Iris pigment epithelial cell (primary cell): ENCODE data around the gene EDNRB.
"Not testable (repeated sequence)": the region's sequence is repeated elsewhere in the genome, so short reads cannot be mapped to it uniquely, and the experiment has no call there.

Experiments used
- DNase-seq: peaks from one replicate; pipeline ENCODE4 v3.0.0-alpha.2; 2011; ENCODE audit warnings: low read depth

The EDNRB gene

DNA sequence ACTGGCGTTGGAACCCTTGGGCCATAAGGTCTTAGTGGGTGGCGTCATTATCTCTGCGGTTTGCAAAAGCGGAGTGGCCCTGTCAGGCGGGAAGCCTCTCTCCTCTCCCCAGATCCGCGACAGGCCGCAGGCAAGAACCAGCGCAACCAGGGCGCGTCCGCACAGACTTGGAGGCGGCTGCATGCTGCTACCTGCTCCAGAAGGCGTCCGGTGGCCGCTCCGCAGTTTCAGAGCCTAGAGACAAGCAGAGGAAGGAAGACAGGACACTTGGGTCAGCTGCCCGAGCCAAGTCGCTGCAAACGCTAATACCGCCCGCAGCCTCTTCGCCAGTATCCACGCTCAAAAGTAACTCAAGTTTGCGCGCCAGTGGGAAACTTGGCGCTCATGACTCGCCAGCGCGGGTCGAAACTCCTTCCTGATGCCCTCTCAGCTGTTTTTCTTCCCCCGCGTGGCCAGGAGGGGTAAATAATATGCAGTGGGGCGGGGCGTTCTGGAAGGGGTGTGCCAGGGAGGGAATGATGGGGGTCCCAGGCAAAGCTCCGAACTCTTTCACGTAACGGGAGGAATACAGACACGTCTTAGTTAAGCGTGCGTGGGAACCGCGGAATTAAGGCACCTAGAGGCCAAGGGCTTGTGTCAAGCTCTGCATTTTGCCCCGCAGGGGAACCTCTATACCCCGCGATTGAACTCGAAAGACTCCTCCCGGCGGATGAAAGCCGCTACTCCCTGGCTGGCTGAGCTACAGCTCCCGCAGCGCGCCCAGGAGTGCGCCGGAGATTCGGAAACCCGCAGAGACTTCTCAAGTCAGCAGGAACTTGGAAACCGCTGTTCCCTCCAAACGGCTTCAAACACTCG is at the start of gene EDNRB:
EDNRB (minus strand) TSS at position 441 of the 855 bp plus-strand sequence; CDS start at position 183, 258 bp downstream.
- DNase-seq = peak; percentile 12

DNA sequence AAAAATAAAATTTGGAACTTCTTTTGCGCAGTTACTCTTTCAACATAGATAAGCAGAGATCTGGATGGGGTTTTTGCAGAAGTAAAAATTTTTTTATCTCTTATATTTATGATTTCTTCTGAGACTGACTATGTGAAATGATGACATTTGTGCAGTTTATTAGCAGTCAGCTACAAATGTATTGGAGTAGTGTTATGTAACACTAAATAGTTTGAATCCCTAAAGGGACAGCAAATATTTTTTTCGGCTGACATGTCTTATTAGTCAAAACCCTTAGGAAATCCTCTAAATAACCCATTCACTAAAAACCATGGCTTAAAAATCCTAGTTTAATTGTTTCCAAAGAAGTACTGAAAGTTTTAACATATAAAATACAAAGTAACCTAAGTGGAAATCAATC is 48.0 kb upstream of the EDNRB start:
- no peak for DNase-seq

DNA sequence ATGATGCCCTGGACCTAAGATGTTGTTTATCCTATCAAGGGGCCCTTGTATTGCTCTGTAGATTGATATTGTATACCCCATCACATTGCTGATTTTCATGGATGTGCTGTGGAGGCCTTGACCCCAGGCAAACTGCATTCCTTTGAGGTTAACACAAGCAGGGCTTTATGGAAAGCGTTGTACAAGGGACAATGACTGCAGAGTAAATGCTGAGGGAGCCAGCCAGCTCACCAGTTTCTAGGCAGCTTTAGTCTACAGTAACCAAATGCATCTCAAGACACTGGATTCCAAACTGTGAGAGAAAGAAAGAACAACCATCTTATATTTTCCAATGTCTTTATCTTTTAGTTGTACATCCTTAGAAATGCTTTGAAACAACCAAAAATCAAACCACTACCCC is 34.1 kb upstream of the EDNRB start:
- no peak for DNase-seq

DNA sequence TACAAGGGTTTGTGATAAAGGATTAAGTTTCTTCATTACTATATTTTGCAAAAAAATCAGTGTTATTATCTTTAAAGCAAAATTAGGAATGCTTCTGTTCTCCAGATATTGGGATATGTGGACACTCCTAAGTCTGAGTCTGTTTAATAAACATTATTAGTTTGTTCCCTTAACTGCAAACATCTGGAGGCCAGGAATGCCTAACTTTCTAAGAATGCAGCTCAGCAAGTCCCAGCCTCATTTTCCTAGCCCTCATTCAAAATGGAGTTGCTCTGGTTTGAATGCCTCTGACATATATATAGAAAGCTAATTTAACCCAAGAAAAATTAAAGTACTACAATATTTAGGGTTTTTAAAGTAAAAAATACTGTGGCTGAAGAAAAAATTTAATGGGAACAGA is 33.6 kb upstream of the EDNRB start:
- DNase-seq = no peak

DNA sequence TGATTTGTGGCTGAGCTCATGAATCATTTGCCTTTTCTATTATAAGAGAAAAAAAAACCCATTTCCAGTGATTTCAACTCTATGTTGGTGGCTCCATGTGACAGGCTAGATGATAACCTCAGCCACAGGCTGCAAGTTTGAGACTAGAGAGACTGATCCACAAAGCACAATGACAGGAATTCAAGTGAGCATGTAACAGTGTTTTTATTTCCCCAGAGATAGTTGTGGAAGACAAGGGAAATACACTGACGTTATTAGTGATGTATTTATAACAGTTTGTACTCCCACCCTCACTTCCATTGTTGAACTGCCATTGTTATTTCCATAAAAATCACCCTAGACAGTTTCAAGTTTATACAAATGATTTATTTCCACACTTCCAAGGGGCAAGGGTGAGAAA is 27.9 kb upstream of the EDNRB start:
- DNase-seq = no peak

DNA sequence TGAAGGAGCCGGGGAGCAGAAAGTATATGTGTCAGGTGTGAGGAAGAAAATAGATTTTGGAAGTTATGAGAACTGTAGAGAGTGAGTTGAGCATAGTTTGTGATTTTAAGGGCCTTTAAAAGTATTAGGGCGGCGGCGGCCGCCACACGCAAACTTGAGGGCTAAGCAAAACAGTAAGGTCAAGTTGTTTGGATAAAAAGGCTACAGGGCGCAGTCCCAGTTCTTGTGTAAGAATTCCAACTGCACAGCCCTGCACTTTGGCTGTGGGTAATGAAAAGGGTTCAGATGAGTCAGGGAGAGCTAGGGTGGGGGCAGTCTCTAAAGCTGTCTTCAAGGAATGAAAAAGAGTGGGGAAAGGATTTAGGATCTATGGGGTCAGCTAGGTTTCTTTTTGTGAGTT is 16.4 kb upstream of the EDNRB start:
- not testable (repeated sequence) for DNase-seq

DNA sequence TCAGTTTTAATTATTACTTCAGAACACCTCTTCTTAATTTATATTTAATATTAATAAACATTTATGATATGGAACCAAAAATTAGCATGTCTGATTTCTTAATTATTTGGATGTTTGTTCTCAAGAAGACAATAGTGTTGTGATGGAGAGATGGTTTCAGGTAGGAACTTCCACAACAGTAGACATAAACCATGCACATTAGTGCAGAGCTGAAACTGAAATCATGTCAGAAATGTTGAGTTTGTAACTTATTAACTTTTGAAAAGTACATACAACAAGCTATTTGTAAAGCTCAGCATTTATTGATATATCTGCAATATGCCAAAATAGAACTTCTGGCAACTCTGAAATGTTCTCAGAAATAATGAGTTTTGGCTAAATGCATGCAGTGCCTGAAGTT is 11.8 kb upstream of the EDNRB start:
- DNase-seq = no peak

DNA sequence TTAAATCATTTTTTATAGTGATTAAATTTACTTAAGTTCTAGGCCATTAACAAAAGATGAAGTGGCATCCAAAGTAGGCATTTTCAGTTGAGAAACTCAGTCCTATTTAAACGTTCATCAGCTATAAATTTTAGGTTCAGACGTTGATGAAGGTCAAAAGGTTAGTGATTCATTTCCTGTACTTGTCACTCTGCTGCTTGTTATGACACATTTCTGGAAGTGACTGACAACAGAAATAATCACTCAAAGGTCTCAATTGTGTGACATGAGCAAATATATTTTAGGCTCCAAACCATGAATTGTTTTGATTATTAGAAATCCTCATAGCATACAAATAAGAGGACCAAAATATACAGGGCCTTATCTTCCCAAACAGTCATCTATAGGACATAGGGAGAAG is 10.3 kb upstream of the EDNRB start:
- DNase-seq = no peak

DNA sequence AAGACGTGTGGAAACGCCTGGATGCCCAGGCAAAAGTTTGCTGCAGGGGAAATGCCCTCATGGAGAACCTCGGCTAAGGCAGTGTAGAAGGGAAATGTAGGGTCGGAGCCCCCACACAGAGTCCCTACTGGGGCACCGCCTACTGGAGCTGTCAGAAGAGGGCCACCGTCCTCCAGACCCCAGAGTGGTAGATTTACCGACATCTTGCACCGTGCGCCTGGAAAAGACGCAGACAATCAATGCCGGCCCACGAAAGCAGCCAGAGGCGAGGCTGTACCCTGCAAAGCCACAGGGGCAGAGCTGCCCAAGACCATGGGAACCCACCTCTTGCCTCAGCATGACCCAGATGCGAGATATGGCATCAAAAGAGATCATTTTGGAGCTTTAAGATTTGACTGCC is 7.0 kb upstream of the EDNRB start:
- DNase-seq = no peak

DNA sequence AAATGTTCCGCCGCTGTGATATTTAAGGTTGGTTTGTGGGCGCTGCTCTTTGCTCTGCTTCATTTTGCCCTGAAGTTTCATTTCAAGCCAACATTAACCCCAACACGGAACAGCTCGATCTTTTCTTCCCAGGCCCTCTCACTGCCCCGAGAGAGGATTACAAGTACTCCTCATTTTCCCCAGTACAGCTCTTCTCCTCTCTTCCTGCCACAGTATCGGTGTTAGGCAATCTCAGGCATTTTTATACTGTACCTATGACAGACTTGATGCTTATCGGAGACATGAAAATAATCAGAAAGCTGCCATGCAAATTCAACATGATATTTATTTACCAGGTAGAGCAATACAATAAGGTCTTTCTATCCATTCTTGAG is 1.3 kb upstream of the EDNRB start:
- DNase-seq = no peak

DNA sequence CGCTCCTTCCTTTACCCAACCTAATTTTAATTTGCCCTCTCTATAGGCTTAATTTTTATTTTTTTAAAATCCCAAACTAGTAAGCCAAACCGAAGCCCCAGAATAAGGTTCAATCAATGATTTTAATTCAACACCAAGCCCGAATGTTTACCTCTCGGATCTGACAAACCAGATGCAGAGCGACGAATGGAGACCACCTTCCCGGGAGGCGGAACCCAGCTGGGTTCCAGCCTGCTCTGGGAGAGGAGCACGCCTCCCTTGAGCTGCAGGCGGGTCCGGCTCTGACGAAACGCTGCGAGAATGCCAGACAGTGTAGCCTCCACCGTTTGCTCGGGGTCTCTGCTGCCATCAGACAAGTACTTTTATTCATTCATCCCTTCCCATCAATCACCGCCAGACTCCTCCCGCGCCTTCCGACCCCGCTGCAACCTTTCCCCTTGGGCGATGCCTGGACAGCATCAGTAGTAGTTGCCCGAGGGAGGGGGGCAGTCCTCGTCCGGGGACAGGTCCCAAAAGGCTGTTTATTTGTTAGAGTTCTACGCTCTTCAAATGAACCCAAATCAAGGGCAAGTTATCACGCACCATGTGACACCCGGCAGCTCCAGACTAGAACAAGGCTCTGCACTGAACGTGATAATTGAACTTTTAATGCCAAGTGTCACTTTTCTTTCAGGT is 752 bp upstream of the EDNRB start:
- peak; percentile 10 for DNase-seq

DNA sequence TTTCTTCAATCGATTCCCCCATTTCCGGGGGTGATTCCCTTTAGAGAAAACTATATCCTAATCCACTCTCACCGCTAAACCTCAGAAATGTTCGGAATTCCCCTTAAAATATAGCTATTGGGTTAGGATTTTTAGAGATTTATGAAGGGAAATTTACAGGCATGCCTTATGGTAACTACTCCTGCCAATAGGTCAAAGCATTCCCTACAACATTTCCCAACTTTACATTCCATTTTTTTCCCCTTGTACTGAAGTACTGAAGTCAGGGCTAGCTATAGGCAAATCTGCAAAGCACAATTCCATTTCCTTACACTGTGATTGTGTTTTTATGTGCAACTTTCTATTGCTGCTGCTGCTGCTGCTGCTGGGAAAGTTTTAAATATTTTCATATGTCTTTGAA is 2.1 kb downstream of the EDNRB start:
- DNase-seq = no peak

DNA sequence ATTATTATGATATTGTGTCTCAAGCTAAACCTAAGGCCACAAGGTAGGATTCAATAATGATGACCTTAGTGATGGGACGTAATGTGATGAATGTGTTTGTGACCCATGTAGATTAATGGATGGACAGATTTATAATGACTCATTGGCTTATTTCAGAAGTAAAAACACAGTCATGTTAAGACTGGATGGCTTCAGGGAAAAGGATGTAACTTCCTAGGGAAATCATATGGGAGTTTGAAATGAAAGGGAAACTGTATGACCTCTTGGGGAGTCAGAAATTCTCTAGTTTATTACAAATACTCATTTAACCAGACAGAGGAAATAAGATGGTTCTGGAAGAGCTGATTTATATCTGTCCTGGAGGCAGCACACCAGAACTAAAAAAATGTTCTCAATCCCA is 2.9 kb downstream of the EDNRB start:
- no peak for DNase-seq

DNA sequence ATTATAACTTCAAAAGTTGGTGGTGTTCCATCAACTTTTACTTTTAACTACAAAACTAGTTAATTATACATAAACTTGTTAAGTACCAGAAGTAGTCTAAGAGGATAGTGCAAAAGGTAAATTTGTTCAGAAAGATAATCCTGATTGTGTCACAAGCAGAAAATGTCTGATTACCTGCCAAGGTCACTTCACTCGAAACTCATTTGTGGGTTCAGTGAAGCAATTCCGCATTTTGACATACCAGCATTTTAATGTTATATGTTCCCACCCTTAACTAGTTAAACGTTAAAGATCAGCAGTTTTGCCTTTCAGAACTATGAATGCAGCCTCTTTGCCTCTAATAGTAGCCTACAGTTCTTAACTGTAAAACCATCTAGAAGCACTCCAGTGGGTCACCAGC is 5.6 kb downstream of the EDNRB start:
- no peak for DNase-seq

DNA sequence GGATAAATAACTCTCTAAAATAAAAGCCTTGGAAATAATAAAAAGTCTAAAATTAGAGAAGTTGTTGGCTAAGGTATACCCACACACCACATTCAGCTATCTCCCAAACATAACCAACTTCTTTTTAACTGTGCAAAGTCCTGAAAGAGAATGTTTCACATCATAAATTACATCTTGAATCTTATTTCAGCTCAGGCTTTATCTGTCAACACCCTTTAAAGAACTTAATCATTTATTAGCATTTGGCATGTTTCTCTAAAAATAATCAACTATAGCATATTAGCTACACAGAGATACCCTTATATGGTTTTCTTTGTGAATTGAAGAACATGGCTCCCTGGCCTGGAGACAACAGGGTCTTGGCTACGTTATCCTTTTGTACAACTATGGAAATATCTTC is 6.9 kb downstream of the EDNRB start:
- DNase-seq = no peak

DNA sequence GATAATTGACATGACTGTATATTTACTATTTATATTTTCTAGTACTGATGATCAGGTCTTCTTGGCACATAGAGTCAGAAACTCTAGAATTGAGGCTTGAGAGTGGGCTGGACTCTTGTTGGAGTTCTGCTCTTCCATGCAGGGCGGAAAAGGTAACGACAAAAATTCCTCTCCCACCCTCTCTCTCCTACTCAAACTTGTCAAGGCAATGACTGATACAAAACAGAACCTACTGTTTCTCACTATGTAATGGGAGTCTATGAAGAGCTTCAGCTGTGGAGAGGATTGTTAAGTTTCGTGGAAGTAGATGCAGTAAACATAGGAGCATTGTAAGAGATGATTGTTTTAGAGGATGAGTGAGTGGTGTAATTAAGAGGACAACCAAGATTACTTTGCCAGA is 8.8 kb downstream of the EDNRB start:
- DNase-seq = no peak

DNA sequence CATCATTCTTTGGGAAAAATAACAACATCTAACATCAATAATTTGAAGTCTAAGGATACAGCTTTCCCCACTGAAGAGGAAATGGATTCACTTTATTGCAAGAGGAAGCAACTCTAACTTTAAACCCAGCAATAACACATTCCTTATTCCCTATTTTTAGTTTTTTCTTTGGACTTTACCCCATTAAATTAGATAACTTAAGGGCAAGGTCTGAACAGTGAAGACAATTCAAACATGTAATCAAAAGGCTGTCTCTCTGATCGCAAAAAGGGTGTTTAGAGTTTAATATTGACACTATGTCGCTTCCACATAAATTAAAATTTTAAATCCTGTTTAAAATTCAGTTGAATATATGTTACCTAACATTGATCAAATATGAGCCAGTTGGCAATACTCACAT is 10.1 kb downstream of the EDNRB start:
- DNase-seq = no peak

DNA sequence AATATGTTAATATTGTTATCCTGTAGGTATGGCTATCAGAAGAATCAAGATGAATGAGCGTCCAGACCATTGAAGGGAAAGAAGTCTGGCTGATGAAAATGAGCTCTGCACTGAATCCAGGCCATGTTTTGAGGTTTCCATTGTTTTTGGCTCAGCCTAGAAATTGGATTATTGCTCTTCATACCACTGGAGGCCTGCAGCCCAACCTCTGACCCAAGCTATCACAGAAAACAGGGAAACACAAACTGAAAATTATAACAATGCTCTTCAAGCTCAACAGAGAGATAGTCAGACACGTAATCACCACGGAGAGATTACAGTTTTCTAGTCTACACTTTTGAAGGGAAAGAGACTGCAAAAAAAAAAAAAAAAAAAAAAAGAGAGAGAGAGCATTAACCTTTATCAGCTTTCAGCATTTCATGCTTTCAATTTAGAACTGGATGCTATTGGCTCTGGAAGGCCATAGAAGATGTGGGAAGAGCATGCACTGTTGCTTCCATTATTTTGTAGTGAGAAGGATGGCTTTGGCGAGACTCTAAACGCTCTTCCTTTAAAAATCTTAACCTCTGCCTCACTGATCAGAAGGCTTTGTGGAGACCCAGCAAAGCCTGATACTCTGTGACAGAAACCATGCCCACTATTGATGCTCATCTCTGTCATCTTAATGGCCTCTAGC is 10.8 kb downstream of the EDNRB start:
- DNase-seq = no peak

DNA sequence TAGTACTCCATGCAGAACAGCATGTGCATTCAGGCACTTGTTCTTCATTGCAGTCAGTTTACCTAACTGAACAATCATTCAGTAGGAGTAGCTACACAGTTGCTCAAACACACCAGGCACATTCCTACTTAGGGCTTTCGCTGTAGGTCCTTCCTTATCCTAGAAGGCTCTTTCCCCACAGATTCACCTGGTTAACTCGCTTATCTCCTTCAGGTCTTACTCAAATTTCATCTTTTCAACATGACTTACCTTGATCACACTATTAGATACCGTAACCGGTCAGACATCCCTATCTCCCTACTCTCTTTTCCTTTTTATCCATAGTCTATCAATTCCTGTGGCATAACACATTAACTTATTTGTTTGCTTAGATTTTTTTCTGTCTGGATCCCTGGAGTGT is 14.6 kb downstream of the EDNRB start:
- DNase-seq = no peak

DNA sequence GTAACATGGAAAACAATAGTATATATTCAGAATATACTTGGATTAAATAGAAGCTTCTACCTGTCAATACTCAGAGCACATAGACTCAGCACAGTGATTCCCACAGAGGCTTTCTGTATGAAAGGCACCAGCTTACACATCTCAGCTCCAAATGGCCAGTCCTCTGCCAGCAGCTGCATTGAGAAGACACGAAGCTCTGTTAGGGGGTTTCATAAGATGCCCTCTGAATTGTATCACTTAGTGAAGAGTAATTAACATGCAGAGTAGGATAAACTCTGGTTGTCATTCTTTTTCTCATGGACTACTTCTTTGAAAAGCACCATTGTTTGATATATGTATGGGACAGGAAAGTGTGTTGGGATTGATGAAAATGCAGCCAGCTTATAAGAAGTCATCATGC is 15.2 kb downstream of the EDNRB start:
- no peak for DNase-seq

DNA sequence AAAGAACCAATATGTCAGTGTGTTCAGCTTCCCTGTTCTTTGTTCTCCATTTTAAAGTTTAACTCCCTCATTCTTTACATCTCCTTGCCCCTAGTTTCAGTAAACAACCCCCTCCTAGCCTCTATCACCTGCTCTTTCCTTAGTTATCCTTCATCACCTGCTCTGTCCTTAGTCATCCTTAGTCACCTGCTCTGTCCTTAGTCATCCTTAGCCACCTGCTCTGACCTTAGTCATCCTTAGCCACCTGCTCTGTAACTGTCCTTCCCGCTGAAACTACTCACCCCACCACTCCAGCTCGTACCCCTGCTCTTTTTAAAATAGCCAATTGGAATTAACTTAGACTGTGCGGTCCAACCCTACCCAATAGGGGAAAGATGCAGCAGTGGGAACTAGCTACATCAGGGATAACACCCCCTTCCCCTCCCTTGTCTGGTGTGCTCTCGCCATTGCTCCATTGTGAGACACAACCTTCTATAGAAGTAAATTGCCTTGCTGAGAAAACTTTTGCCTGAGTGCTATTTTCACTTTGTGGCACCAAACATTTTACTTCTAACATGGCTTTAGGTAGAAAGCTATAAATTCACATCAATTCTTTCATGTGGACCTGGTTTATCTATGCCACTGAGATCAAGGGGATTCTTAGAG is 16.2 kb downstream of the EDNRB start:
- DNase-seq = no peak

DNA sequence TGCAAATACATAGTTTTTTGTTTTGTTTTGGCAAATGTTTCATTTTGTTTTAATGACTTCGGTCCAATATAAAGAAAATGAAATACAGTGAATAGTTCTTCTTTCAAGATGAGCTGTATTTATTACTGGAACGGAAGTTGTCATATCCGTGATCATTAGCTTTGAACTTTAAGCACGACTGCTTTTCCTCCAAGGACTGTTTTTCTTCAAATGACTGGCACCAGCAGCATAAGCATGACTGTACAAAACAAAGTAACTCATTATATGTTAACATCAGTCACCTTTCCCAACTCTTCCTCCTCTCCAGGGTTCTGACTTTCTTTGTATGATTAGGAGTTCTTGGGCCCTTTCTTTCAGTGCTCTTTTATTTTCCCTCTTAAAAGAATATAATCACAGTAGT is 20.5 kb downstream of the EDNRB start:
- DNase-seq = no peak

DNA sequence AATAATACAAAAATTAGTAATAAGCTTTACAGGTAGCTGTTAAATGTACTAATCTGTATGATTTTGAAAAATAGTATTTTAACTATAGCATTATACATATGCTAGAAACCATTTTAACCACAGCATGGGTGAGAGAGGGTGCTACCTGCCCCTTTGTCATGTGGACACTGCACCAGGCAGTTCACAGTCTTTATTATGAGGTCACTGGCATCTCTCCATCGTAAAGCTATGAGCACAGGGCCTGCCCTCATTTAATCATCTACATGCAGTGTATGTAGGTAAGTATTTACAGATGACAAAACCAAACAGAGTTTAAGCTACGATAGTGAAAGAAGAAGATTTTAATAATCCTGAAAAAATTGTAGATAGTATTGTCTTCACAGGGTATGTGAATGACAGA is 21.7 kb downstream of the EDNRB start:
- DNase-seq = no peak
